Thyroid gland (tissue), 4 donors: ENCODE data around the gene TCEAL1. TPM values are rescaled to one million over a fixed set of nuclear protein-coding genes. Genes with fewer than 3 reads are reported as not detected.

ENCODE experiments used
- DNase-seq, 2 donors: peaks; one replicate each; pipeline ENCODE4 v3.0.0-alpha.2; 2019
- H3K27ac ChIP-seq, 3 donors: fragments of 200-600 bp; sonication (generic); 1 replicate in 2 of 3; 2 replicates in 1 of 3; pipeline ENCODE4 v1.5.1; 2016 to 2019; ENCODE audit warnings: mild to moderate bottlenecking in 1 of 3, moderate library complexity in 1 of 3
- H3K27me3 ChIP-seq: fragments of 200-600 bp; sonication (generic); one replicate; pipeline ENCODE4 v1.5.1; 2019
- H3K36me3 ChIP-seq, 2 donors: fragments of 200-600 bp; sonication (generic); one replicate each; pipeline ENCODE4 v1.5.1; 2016 to 2019
- H3K4me1 ChIP-seq, 2 donors: fragments of 200-600 bp; sonication (generic); one replicate each; pipeline ENCODE4 v1.5.1; 2017 to 2019
- H3K4me3 ChIP-seq, 3 donors: fragments of 200-600 bp; sonication (generic); replicated peaks in 1 of 3; 1 replicate in 2 of 3; 2 replicates in 1 of 3; pipeline ENCODE4 v1.5.1; 2016; ENCODE audit warnings: mild to moderate bottlenecking in 1 of 3
- H3K9me3 ChIP-seq: fragments of 200-600 bp; sonication (generic); one replicate; pipeline ENCODE4 v1.5.1; 2017
- CTCF ChIP-seq, 6 experiments: fragments of 200-600 bp in 3 of 6; fragments of 450-650 bp in 3 of 6; sonication (generic) in 3 of 6; IDR thresholded peaks; one replicate each; pipeline ENCODE4 v1.5.1; 2016 to 2019; ENCODE audit warnings: antibody characterized with exemption in 6 of 6, mild to moderate bottlenecking in 2 of 6, inconsistent platforms in 1 of 6, moderate library complexity in 1 of 6
- POLR2A ChIP-seq, 2 donors: fragments of 450-650 bp; IDR thresholded peaks; one replicate each; pipeline ENCODE4 v1.6.1; 2017; ENCODE audit warnings: antibody characterized with exemption in 2 of 2, mild to moderate bottlenecking in 2 of 2, moderate library complexity in 1 of 2
- WGBS, 2 donors: methylation state at CpG; one replicate each; pipeline ENCODE4 v1.1.5; 2017; 5-methylcytosine and 5-hydroxymethylcytosine counted together
- intact Hi-C: fragments of 100-400 bp; cut with DNase I; formaldehyde crosslinking; loops from one replicate; pipeline ENCODE4 v1.15.1; 2023
- total RNA-seq, 4 donors: library from RNA; depleted of rRNA; stranded (reverse); fragments of >200 nt; gene quantifications; one replicate each; pipeline ENCODE4 v1.2.3, GENCODE V29; 2016

TCEAL1 gene
- total RNA-seq, 4 donors from 2014 or later: 58.2 to 79.0 (median 65.5) TPM

GRCh38 chrX:103678199-103678993 is 49.6 kb downstream of the TCEAL1 start:
- intact Hi-C loops: loop anchor here (10.0 kb wide), 1 partner anchor 144 kb away; no protein-coding TSS in a partner anchor
- TF ChIP-seq CTCF (IDR thresholded peaks at IDR 0.05) (no peak), POLR2A (IDR thresholded peaks at IDR 0.05) (no peak)
- no peaks in the 10 kb centered on the region for H3K9me3 ChIP-seq
- H3K4me3 ChIP-seq: no peak overlapping the region
- H3K4me1 ChIP-seq: no peaks in the 10 kb centered on the region
- H3K27me3 ChIP-seq: no peaks in the 10 kb centered on the region
- DNase-seq: no peak
- H3K36me3 ChIP-seq: peaks cover 14% of the 10 kb centered on the region in 2 donors
- H3K27ac ChIP-seq: no peak overlapping the region
- WGBS, 2 donors: 93 to 96% methylated on average over 5 of the region's 5 CpGs

Other genes starting within 250 kb of the TCEAL1 start
- gene RAB40A, start 109.5 kb upstream of the TCEAL1 start, total RNA-seq: under 1 TPM; 0.33 to 0.71 (median 0.58) TPM
- 10 to 100 TPM; 72.0 to 91.8 (median 79.8) TPM for gene TCEAL4, start 43.5 kb upstream of the TCEAL1 start, total RNA-seq
- gene TCEAL3, start 21.0 kb upstream of the TCEAL1 start, total RNA-seq: 10 to 100 TPM; 38.1 to 61.1 (median 43.7) TPM
- 100 to 1,000 TPM; 273 to 382 (median 361) TPM for gene MORF4L2, start 57.7 kb downstream of the TCEAL1 start, total RNA-seq
- gene TMEM31, start 81.9 kb downstream of the TCEAL1 start, total RNA-seq: not detected
- gene PLP1, start 147.9 kb downstream of the TCEAL1 start, total RNA-seq: 1 to 10 TPM in 3 of 4 donors, under 1 TPM in 1; 0.33 to 2.2 (median 1.5) TPM
- gene RAB9B, start 203.3 kb downstream of the TCEAL1 start, total RNA-seq: 1 to 10 TPM; 1.9 to 4.1 (median 2.9) TPM